Colon (tissue), 2 donors: ENCODE measurements around the gene DLG5.

Experiments
- FAIRE-seq: peaks from 2 replicates; lab custom pipeline; 2012; peaks lifted over from hg19 to GRCh38; lab: Jason Lieb, UNC
- donor health status: control.
- donor health status: control.

DLG5 gene

DNA sequence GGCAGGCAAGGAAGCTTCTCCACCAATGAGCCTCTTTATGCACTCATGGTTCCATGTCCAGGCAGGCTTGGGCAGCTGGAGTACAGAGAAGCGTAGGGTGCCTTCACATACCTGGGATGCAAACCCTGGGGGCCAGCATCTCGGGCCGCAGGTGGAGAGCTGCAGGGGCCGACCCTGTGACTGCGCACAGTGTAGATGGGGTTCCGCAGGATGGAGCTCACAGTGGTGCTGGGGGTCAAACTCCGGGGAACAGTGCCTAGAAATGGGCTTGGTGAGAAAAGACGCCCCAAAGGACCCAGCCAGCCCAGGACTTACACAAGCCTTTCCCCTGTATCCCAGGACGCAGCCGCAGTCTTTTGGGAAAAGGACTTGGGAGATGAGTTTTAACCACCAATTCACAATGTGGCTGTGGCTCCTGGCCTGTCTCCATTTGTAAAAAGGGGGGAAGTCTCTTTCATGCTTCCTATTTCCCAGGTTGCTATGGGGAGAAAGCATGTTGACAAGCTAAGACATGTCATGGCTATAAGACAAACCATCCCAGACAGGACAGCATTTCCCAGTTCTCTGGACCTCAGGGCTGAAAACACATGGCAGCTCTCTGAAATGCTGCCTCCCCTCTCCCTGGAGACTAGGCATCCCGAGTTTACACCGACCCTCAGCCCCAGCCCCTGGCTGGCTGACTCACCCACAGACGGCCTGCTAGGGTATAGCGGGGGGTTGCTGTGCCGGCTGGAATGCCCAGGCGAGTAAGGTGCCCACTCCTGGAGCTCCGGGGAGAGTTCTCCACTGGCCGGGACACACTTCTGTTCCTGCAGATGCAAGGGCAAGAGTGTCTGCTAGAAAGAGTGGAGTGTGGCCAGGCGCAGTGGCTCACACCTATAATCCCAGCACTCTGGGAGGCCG lies 107.1 kb downstream of the DLG5 start:
- no peak for FAIRE-seq

DNA sequence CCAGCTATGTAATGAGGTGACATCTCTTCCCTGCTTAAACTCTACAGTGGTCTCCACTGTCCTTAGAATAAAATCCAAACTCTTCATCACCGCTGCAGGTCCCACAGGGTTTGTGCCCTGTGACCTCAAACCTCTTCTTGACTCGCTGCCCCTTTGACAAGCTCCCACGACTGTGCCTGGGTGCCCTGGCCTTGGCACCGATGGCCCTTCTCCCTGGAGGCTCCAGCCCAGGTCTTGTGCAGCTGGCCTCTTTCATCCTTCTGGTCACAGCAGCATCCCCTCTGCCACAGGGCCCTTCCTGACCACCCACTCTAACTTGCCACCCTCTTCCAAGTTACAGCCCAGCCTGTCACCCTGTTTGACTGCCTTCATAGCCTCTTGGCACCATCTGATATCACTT lies 108.2 kb downstream of the DLG5 start:
- no peak for FAIRE-seq

DNA sequence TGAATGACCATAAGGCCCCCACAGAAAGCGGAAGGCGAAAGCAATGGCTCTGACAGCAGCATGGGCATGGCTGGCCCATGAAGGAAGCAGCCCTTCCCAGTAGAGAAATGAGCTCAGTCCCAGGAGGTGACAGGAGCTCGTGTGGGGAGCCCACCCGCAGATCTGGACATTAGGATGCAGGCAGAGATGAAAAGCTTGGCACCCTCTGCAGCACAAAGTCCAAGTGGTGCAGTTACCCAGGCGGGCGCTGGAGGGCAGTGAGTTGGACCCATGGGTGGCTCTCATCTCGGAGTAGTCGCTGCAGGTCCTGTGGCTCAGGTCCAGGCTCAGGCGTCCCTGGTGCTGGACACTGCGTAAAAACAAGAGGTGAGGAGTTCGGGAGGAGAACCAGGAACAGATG lies 109.0 kb downstream of the DLG5 start:
- no peak for FAIRE-seq

DNA sequence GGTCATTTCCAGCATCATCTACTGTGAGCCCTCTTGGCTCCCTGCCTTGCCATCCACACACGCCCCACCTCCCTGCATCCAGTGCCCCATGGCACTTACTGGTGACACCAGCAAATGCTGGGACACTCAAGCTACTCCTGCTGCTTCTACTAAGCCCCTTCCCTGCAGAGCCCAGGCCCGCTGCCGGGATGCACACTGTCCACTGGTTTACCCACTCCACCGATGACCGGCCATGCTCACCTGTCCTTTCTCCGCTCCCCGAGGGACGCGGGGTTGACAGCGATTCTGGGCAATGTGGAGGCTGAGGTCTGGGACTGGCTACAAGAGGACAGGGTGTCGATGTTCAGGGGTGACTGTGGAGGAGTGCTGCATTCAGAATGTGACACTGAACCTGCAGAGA lies 110.2 kb downstream of the DLG5 start:
- FAIRE-seq = no peak

DNA sequence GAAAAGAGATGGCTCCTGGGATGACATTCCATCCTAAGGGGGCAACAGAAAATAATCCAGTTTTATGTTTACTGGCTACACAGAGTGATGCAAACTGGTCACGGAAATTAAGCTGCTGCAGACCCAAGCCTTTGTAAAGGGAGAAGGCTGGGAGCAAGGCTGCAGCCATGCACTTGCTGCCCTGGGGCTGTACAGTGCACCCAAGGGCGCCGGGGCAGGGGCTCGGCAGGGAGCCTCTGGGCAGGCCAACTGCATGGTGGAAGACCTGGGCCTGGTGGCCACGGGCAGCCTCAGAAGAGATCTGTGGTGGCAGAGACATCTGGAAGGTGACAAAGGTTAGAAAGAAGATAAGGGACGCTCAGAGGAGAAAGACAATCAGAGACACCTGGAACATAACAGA lies 113.8 kb downstream of the DLG5 start:
- no peak for FAIRE-seq

DNA sequence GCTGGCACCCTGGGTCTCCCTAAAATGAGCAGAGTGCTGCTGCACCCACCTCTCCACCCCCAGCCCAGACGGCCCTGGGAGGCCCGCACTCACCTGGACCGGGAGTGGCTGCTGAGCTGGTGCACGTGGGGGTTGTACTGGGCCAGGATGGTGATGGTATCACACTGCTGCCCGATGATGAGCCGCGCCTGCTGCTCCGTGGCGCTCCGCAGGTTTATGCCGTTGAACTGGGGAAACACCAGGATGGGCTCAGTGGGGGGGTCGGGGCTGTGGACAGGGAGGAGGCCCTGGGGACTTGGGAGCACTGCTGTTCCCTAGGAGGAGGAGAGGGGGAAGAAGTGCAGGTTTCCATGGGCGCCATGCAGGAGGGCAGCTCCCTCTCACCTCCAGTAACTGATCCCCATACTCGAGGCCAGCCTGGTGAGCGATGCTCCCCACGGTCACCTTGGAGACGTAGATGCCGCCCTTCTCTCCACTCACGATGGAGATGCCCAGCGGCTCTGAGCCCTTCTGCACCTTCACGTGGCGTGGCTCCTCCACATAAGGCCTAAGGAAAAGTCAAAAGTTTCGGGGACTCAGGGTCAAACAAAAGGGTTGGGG lies 114.6 kb downstream of the DLG5 start:
- FAIRE-seq = no peak

DNA sequence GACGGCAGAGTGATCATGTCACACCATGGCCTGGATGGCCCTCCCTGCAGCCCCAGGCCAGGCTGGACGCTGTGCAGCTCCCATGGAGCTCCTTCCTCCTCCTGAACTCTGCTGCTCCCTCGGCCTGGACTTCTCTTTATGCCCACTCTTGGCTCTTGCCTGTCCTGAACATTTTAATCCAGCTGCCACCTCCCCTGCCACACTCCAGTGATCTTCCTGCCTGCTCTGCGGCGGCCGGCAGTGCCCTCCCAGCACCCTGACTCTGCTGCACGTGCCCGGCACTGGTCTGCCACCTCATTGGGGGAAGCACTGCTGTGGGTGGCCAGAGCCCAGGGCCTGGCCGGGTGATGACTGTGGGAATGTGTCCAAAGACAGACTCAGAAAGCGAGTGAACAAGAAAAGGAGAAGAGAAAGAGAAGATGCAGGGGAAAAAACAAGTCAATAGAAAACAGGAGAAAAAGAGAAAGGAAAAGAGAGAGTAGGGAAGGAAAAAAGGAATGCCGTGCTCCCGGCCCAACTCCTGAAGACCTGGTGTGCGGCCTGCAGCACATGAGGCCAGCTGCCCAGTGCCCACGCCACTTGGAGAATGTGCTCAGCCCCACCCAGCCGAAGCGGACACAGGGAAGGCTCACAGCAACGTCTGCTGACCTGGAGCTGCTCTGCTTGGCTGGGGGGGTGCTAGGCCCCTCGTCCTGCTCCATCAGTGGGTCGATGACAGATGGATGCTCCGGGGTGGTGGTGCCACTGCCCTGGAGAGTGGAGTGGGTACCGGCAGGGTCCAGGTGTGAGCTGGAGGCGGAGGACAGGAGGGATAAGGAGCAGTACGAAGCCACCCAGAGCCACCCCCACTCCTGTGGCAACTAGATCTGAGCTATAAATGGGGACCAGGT lies 115.9 kb downstream of the DLG5 start:
- no peak for FAIRE-seq

DNA sequence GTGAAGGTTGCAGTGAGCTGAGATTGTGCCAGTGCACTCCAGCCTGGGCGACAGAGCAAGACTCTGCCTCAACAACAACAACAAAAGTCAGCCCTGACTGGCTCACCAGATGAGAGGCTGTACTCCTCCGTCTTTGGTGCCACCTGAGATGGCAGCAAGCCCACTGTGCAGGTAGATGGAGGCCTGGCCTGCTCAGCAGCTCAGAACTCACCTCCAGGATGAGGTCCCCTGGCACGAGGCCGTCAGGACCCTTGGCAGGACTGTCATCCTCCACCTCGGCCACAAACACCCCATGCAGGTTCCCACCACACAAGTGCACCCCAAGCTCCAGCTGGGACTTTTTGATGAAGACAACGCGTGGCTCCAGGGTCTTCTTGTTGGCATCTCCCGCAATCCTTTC lies 117.2 kb downstream of the DLG5 start:
- no peak for FAIRE-seq

DNA sequence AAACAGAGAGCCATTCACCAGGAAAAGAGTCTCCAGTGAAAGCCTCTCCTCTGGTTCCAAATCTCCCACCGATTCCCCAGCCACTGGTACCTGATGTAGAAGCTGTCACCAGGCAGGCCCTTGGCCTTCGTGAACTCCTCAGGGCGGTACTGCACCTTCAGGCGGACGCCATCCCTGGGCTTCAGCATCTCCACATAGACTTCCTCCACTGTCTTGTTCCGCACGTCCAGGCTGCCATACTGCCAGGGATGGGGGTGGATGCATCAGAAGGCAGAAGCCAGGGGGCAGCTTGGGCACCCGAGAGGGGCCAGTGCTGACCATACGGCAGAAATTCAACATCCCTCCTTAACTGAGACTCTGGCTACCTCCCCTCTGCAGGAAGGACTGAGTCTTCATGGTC lies 118.8 kb downstream of the DLG5 start:
- FAIRE-seq = no peak

DNA sequence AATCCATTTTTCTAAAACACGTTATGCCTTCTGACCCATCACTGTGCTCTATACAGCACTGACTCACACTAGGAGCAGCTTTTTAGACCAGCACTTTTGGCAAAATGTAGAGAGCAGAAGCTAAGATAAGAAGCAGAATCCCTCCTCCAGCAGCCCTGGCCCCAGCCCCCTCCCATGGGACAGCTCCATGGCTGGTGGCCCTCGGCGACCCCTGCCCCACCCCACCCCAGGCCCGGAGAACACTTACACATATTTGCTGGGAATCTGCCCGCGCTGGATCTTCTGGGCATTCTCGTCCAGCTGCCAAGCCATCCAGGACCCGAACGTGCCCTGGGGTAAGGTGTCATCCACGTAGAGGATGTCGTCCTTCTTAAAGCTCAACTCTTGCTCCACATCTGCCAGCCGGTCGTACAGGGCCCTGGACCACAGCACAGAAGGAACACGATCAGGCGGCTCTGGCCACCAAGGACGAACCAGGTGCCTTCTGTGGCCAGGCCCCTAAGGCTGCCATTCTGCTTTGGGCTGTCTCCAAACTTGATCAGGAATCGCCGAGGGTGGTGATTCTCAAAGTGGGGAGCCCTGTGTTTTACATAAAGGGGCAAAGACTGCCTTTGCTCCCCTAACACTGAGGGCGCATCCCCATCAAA lies 119.9 kb downstream of the DLG5 start:
- FAIRE-seq = no peak

DNA sequence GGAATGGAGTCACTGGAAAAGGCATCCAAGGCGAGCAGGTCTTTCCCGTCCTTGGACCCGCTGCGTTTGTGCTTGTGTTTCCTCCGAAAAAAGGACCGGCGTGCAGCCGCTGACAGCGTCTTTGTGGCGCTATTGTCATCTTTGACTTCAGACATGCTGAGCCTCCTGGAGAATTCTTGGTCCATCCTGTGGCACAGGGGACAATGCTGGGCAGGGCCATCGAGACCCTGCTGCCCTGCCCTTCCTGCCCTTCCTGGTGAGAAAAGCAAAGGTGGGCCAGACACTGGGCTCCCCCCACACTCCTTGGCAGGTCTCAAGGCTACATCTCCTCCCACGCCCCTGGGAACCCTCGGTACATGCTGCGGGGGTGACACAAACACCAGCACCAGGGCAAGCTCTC lies 120.9 kb downstream of the DLG5 start:
- no peak for FAIRE-seq

DNA sequence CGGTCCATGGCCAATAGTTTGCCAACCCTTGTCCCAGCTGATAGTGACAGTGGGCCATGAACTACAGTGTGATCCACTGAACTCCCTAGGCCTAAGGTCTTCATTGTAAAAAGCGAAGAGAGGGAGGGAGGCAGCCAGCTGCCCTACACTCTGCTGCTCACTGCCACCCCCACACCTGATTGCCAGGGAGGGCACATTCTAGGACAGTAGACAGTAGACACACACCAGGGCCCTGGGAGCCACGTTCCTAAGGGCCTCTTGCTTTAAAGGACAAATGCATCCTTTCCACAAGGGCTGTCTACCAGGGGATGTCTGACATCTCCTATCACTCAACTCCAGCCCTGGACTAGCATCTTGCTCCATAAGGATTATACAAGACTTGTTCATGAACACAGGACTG lies 122.2 kb downstream of the DLG5 start:
- FAIRE-seq = no peak

DNA sequence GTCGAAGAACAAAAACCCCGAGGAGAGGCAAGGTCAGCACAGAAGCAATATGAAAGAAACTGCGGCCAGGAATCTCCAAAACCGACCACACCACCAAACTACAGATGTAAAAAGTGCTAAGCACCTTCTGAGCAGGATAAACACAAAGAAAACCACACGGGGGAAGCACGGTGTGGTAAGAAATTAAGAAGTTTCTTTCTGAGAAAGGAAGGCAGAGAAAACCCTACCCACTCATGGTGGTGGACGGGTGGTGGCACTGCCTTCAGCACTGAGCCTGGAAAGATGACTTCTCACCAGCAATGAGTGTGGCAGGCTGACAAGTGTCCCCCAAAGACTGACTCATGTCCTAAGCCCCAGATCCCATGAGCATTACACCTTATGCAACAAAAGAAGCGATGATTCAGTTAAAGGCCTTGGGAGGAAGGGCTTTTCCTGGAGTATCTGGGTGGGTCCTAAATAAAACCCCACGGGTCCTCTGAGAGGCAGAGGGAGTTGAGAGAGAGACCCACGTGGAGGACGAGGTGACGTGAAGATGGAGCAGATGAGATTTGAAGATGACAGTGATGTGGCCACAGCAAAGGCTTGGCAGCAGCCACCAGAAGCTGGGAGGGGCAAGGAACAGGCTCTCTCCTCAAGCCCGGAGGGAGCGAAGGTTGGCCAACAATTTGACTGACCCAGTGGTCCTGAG lies 124.9 kb downstream of the DLG5 start:
- FAIRE-seq = no peak

DNA sequence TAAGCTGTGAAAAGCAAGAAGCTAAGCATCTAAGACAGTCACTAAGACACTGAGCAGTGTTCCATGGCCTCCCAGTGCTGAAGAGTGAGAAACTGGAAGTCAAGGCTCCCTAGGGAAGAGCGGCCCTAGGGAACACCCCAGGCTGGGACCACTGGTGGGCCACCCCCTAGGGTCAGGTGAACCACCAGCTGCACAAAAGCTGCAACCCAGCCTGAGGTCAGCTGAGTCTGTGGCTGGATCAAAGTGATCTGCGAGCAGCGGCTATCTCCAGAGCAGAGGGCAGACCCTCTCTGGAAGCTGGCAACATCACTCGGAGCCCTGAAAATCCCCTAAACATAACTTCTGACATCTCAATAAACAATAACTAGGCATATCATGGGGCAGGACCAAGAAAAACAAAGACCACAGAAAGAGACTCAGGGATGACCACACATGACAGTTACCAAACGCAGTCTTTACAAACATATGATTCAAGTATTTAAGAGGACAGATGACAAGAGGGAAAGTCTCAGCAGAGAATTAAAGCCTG lies 125.8 kb downstream of the DLG5 start:
- FAIRE-seq = no peak

DNA sequence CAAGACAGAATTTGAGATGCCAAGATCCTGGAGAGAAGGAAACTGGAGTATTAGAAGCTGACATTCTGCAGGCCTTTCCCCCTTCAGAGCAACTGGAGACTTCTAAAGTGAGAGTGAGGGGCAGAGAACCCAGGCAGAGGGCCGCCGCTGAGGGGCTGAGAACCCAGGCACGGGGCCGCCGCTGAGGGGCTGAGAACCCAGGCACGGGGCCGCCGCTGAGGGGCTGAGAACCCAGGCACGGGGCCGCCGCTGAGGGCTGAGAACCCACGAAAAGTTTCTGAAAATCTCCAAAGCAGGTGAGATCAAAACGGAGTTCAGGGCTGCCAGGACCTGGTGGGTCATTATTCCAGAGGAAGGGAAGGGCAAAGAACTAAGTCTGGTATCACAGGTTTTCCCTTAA lies 126.2 kb downstream of the DLG5 start:
- FAIRE-seq = no peak

DNA sequence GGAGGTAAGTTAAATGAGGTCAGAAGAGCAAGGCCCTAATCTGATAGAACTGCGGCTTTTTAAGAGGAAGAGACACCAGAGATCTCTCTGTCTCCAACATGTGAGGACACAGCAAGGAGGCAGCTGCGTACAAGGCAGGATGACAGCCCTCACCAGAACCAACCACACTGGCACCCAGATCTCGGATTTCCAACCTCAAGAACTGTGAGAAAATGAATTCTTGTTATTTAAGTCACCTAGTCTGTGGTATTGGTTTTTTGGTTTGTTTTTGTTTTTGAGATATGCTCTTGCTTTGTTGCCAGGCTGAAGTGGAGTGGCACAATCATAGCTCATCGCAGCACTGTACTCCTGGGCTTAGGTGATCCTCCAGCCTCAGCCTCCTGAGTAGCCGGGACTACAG lies 127.2 kb downstream of the DLG5 start:
- FAIRE-seq = no peak

DNA sequence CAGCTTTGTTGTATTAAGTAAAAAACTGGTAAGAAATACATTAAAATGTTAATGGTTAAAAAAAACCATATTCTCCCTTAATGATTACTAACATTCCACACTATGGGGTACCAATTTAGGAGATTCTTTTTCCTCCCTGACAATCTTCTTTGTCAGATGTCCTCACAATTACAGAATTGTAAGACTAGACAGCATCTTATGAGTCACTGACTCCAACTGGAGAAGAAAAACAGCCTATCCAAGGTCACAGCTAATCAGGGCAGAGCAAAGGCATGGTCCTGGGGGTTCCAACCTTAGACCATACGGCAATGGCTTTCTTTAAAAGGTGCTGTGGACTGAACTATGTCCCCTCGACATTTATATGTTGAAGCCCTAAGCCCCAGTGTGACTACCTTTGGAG lies 127.6 kb downstream of the DLG5 start:
- no peak for FAIRE-seq

DNA sequence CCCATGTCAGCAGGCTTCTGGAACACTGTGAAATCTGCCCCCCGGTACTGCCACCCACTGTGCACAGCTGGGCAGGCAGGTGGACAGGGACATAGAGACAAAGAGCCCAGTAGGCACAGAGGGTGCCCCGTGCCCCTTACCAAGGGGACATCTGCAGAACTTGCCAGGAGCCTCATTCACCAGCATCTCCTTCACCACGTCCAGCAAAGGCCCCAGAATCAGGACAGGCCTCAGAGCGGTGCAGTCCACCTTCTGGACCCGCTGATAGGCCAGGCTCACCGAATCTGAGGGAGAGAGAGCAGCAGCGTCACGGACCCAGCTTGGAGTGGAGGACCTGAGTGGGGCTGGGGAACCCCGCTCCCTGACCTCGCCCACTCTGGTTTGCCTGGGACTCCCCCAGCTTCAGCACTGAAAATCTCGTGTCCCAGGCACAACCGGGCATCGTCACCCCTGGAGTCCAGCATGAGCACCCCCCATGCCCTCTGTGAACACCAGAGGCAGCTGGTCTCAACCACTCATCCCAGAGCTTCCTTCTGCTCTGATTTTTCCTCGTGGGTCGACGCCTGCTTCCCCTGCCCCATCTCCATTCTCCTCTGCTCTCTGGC lies 130.1 kb downstream of the DLG5 start:
- FAIRE-seq = no peak

DNA sequence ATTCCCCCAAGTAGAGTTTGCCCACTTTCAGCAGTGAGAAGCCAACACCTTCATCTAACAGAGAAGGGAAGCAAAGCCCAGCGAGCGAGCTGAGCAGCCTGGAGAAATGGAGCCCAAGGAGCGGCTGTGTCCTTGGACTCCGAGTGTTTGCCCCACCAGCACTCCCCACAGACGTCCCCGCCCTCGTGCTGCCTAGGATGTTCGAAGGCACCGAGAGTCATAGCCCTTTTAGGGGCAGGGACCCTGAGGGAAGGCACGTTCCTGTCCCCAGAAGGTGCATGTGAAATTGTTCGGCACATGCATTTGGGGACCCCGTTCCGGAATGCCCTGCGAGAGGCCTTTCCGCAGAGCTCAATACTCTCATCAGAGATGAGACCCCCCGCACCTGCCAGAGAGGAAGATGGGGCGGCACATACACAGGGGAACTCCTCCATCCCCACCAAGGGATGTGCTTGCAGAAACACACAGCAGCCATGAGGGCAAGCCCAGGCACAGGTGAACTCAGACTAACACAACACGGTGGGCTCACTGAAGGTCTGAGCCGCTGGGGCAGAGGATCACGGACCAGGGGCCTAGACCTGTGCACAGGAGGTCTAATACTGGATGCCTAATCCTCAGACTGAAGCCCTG lies 131.0 kb downstream of the DLG5 start:
- FAIRE-seq = no peak

DNA sequence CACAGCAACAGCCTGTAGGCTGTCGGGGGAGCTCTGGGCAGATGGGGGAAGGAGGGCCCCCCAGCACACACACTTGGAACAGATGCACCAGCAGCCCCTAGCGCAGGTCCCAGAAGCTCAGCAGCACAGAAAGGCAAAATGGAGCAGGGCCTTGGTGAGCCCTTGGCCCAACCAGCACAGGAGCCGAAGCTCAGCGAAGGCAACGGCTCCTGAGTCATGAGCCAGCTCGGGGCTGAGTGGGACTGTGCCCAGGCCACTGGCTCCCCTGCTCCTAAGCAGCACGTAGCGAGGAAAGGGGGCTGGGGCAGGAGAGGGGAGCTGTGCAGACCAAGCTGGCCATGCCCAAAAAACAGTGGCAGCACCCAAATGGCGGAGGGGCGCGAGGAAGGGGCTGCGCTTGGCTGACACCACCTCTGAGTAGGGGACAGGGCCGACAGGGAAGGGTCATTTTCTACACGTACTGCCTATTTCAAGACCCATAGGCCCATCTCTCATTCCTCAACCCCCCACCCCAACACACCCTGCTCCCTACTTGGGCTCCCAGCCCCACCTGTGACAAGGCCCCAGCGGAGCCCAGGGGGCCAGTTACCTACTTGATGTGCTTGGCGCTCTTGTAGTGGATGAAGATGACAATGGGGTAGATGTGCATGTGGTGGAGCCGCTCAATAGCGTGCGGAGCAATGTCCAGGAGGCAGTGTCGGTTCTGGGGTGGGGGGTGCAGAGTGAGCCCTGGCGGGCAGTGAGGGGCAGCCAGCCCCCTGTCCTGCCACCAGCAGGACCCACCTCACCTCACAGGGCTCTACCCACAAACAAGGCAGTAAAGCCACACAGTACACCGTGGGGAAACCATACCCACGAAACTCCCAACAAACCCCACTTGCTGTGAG lies 132.1 kb downstream of the DLG5 start:
- no peak for FAIRE-seq
